Stimulated activated naive CD8-positive, alpha-beta T cell treated with anti-CD3 and anti-CD28 coated beads, Interleukin-15, Interleukin-2, amounts not matched to agents 100 ng/mL and 50 ng/mL, for 24 hours (primary cell): ENCODE data around the gene GLYR1.

Source experiments
- H3K27ac Mint-ChIP-seq: one replicate; pipeline ENCODE4 v1.8.0; 2021; ENCODE audit warnings: mild to moderate bottlenecking, mixed read lengths
- H3K27me3 Mint-ChIP-seq: one replicate; pipeline ENCODE4 v1.8.0; 2021; ENCODE audit warnings: mixed read lengths
- H3K36me3 Mint-ChIP-seq: one replicate; pipeline ENCODE4 v1.8.0; 2021; ENCODE audit warnings: low read depth, mixed read lengths
- H3K4me1 Mint-ChIP-seq: one replicate; pipeline ENCODE4 v1.8.0; 2021; ENCODE audit warnings: low read depth, mixed read lengths
- H3K4me3 Mint-ChIP-seq: one replicate; pipeline ENCODE4 v1.8.0; 2021; ENCODE audit warnings: mild to moderate bottlenecking, mixed read lengths
- H3K9me3 Mint-ChIP-seq: one replicate; pipeline ENCODE4 v1.8.0; 2021; ENCODE audit warnings: mixed read lengths

The GLYR1 gene

GRCh38 chr16:4846503-4846900 lies 586 bp downstream of the GLYR1 start:
- peaks cover 36% of the 10 kb centered on the region for H3K36me3 Mint-ChIP-seq

GRCh38 chr16:4840984-4841383 lies 6.1 kb downstream of the GLYR1 start:
- Mint-ChIP-seq H3K4me1 (peaks cover 8% of the 10 kb centered on the region), H3K36me3 (peaks cover 77% of the 10 kb centered on the region)

More at GRCh38 chr16:4846503-4846900, 586 bp downstream of the GLYR1 start:
- Mint-ChIP-seq H3K9me3 (no peaks in the 10 kb centered on the region), H3K4me3 (peak overlapping the region; percentile 83), H3K4me1 (peaks cover 49% of the 10 kb centered on the region), H3K27me3 (no peaks in the 10 kb centered on the region), H3K27ac (peak overlapping the region; percentile 70)

GRCh38 chr16:4839942-4840341 lies 7.1 kb downstream of the GLYR1 start:
- Mint-ChIP-seq H3K27me3 (no peaks in the 10 kb centered on the region), H3K9me3 (no peaks in the 10 kb centered on the region), H3K4me1 (no peaks in the 10 kb centered on the region), H3K4me3 (no peak overlapping the region), H3K36me3 (peaks cover 69% of the 10 kb centered on the region), H3K27ac (no peak overlapping the region)

More at GRCh38 chr16:4840984-4841383, 6.1 kb downstream of the GLYR1 start:
- no peak overlapping the region for H3K27ac Mint-ChIP-seq
- H3K4me3 Mint-ChIP-seq = no peak overlapping the region
- H3K9me3 Mint-ChIP-seq = no peaks in the 10 kb centered on the region
- no peaks in the 10 kb centered on the region for H3K27me3 Mint-ChIP-seq

- Mint-ChIP-seq H3K4me1 (peaks cover 12% of the 10 kb centered on the region), H3K4me3 (no peak overlapping the region), H3K27ac (no peak overlapping the region), H3K27me3 (no peaks in the 10 kb centered on the region), H3K36me3 (peaks cover 54% of the 10 kb centered on the region), H3K9me3 (no peaks in the 10 kb centered on the region)
These were observed 9.2 kb downstream of the GLYR1 start for GRCh38 chr16:4837733-4838501.

GRCh38 chr16:4836727-4837126 lies 10.4 kb downstream of the GLYR1 start:
- Mint-ChIP-seq H3K36me3 (peaks cover 55% of the 10 kb centered on the region), H3K27me3 (no peaks in the 10 kb centered on the region), H3K27ac (no peak overlapping the region), H3K4me3 (no peak overlapping the region), H3K4me1 (peaks cover 14% of the 10 kb centered on the region), H3K9me3 (no peaks in the 10 kb centered on the region)

- H3K9me3 Mint-ChIP-seq = no peaks in the 10 kb centered on the region
These were observed 13.5 kb downstream of the GLYR1 start for GRCh38 chr16:4833584-4833983.

GRCh38 chr16:4832698-4833343 lies 14.3 kb downstream of the GLYR1 start:
- no peak overlapping the region for H3K4me3 Mint-ChIP-seq
- no peaks in the 10 kb centered on the region for H3K27me3 Mint-ChIP-seq
- H3K4me1 Mint-ChIP-seq = peaks cover 14% of the 10 kb centered on the region
- peaks cover 50% of the 10 kb centered on the region for H3K36me3 Mint-ChIP-seq
- H3K27ac Mint-ChIP-seq = peak overlapping the region; percentile 45
- H3K9me3 Mint-ChIP-seq = no peaks in the 10 kb centered on the region

More at GRCh38 chr16:4833584-4833983, 13.5 kb downstream of the GLYR1 start:
- H3K36me3 Mint-ChIP-seq = peaks cover 51% of the 10 kb centered on the region
- no peaks in the 10 kb centered on the region for H3K27me3 Mint-ChIP-seq
- no peak overlapping the region for H3K27ac Mint-ChIP-seq
- H3K4me1 Mint-ChIP-seq = peaks cover 14% of the 10 kb centered on the region
- no peak overlapping the region for H3K4me3 Mint-ChIP-seq

- Mint-ChIP-seq H3K27me3 (no peaks in the 10 kb centered on the region), H3K27ac (no peak overlapping the region), H3K4me1 (peaks cover 14% of the 10 kb centered on the region), H3K4me3 (no peak overlapping the region), H3K9me3 (no peaks in the 10 kb centered on the region), H3K36me3 (peaks cover 50% of the 10 kb centered on the region)
These were observed 15.5 kb downstream of the GLYR1 start for GRCh38 chr16:4831616-4832015.

GRCh38 chr16:4830408-4830807 lies 16.7 kb downstream of the GLYR1 start:
- H3K9me3 Mint-ChIP-seq = no peaks in the 10 kb centered on the region
- peaks cover 48% of the 10 kb centered on the region for H3K36me3 Mint-ChIP-seq
- no peak overlapping the region for H3K27ac Mint-ChIP-seq
- no peak overlapping the region for H3K4me3 Mint-ChIP-seq
- peaks cover 14% of the 10 kb centered on the region for H3K4me1 Mint-ChIP-seq
- H3K27me3 Mint-ChIP-seq = no peaks in the 10 kb centered on the region

GRCh38 chr16:4828567-4829321 lies 18.3 kb downstream of the GLYR1 start:
- H3K4me3 Mint-ChIP-seq = no peak overlapping the region
- peaks cover 63% of the 10 kb centered on the region for H3K36me3 Mint-ChIP-seq
- H3K4me1 Mint-ChIP-seq = peaks cover 11% of the 10 kb centered on the region

DNA sequence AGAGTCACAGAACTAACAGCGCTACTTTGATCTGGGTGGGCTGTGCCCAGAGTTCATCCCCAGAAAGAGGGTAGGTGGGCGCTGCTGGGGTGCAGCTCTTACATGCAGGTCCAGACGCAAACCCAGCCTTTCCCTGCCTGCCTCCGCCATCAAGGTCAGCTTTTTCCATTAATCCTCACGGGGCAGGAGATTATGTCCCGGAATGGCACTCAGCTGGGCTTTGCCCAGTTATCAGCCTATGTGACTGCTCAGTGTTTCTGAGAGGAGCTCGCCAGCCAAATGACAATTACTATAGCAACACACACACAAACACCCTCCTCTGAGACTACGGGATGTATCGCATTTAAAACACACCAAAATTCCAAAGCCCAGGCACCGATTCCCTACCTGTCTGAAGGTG lies 20.1 kb downstream of the GLYR1 start:
- H3K36me3 Mint-ChIP-seq = peaks cover 63% of the 10 kb centered on the region
- no peak overlapping the region for H3K27ac Mint-ChIP-seq
- no peak overlapping the region for H3K4me3 Mint-ChIP-seq
- no peaks in the 10 kb centered on the region for H3K4me1 Mint-ChIP-seq
- H3K9me3 Mint-ChIP-seq = no peaks in the 10 kb centered on the region
- no peaks in the 10 kb centered on the region for H3K27me3 Mint-ChIP-seq

More at GRCh38 chr16:4828567-4829321, 18.3 kb downstream of the GLYR1 start:
- Mint-ChIP-seq H3K27ac (no peak overlapping the region), H3K9me3 (no peaks in the 10 kb centered on the region), H3K27me3 (no peaks in the 10 kb centered on the region)

- Mint-ChIP-seq H3K4me3 (no peak overlapping the region), H3K36me3 (peaks cover 65% of the 10 kb centered on the region), H3K27me3 (no peaks in the 10 kb centered on the region), H3K27ac (no peak overlapping the region), H3K4me1 (no peaks in the 10 kb centered on the region), H3K9me3 (no peaks in the 10 kb centered on the region)
These were observed 20.6 kb downstream of the GLYR1 start for GRCh38 chr16:4826526-4826925.

DNA sequence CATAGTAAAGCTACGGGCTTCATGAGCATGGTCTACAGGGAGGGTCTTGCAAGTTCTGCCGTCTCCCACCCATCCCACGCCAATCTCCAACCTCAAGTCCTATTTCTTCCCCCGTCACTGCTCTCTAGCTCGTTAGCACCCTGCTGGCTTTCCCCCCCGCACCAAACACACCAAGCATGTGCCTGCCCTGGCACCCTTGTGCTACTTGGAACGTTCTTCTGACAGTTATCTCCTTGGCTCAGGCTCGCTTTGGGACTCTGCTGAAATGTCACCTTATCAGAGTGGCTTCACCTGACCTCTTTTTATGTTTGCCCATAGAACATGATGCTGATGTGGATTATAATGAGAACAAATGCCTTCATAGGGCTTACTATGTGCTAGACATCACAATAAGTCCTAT lies 21.9 kb downstream of the GLYR1 start:
- Mint-ChIP-seq H3K4me1 (no peaks in the 10 kb centered on the region), H3K27ac (no peak overlapping the region), H3K9me3 (no peaks in the 10 kb centered on the region), H3K27me3 (no peaks in the 10 kb centered on the region), H3K4me3 (no peak overlapping the region), H3K36me3 (peaks cover 65% of the 10 kb centered on the region)

DNA sequence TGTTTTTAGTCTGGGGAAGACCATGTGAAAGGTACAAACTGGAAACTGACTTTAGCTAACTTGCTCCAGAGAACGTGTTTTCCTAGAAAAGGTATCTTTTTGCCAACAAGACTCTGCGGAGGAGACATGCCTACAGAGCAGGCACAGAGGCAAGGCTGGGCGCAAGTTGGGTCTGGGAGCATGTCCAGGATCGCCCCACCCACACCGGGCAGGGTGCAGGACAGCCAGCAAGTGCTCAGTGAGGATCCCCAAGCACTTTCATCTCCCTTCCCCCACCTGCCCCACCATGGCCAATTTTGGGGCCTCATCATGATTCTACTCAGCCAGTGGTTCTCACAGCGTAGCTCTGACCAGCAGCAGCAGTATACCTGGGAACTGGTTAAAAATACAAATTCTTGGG lies 26.4 kb downstream of the GLYR1 start:
- Mint-ChIP-seq H3K36me3 (peaks cover 64% of the 10 kb centered on the region), H3K4me1 (no peaks in the 10 kb centered on the region), H3K9me3 (no peaks in the 10 kb centered on the region), H3K27ac (no peak overlapping the region), H3K27me3 (no peaks in the 10 kb centered on the region), H3K4me3 (no peak overlapping the region)
